Activated effector memory CD4-positive, alpha-beta T cell treated with Interleukin-2 at 50 U/mL for 16 hours (primary cell): ENCODE data around the gene PTPDC1.

ENCODE experiments used
- DNase-seq: peaks from one replicate; pipeline ENCODE4 v3.0.0-alpha.2; 2020

The PTPDC1 gene

DNA sequence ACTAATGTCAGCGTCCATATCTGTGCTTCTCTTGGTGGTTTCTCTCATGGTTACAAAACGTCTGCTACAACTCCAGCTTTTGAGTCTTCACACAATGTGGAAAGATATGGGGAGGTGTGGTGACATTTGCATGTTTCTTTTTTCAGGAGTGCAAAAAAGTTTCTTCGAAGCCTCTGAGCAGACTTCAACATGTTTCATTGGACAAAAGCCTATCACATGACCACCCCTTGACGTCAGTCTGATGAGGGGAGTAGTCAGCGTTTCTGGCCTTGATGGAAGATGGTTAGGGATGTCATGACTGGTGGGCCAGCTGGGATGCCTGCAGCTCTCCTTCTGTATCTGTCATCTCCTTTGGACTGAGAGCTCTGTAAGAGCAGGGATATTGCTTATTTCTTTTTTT is 61.4 kb downstream of the PTPDC1 start:
- no peak for DNase-seq

DNA sequence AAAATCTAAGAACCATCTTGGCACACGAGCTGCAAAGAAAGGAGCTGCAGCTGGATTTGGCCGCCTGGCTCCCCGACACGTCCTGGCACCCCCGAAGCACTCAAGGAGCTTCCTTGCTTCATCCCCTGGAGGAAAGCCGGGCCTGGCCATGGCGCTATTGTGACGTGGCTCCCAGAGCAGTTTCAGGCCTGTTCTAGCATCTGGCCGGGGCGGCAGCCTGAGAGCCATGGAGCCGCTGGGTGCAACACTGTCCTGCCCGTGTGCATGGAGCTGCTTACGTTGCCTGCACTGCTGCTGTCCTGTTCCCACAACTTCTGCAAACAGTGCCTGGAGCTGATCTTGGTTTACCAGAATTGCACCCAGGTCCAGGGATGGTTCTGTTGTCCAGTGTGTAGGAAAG is 63.5 kb downstream of the PTPDC1 start:
- DNase-seq = no peak

- DNase-seq = no peak
Measured at GRCh38 chr9:94148419-94148818, 64.2 kb downstream of the PTPDC1 start.

- DNase-seq = no peak
Measured at GRCh38 chr9:94149696-94150095, 65.4 kb downstream of the PTPDC1 start.

DNA sequence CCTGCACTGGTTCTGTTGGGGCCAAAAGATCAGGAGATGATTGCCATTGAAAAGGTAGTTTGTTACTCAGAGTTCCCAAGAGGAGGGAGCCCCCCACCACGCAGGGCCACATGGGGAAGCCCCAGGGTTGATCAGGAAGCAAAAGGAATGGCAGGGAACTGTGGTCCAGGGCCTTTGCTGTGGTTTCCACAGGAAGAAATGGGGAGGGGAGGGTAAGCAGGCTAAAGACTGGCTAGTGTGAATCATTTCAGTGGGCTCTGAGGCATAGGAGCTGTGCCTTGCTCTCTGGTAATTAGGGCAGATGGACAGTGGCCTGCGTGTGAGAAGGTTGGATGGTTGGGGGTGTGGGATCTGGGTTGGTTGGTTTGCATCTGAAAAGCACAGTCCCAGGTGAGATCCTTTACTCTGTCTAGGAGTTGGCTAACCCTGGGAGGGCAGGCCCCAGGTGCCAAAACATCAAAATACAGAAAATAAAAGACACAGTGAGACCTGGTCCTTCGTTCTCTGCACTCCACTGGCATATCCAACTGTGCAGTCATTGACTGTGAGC is 66.1 kb downstream of the PTPDC1 start:
- no peak for DNase-seq

- no peak for DNase-seq
Measured at GRCh38 chr9:94150890-94151650, 66.8 kb downstream of the PTPDC1 start.

DNA sequence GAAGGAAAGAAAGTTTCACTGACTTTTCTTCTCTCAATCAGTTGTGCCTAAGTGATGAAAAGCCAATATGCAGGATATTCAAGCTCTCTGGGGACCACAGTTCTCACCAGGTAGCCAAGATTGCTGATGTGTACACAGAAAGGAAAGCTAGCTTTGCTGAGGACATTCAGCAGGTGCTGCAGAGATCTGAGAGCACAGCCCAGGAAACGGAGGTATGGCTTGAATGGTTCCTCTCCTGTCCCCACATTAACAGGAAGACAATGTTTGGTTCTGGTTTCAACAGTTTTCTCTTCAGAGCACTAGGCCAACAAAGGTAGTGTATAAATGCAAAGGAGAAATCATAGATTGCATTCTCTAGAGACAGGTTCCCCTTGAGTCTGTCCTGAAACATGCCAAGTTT is 69.6 kb downstream of the PTPDC1 start:
- DNase-seq = no peak

GRCh38 chr9:94156348-94157049 is 72.2 kb downstream of the PTPDC1 start:
- no peak for DNase-seq

DNA sequence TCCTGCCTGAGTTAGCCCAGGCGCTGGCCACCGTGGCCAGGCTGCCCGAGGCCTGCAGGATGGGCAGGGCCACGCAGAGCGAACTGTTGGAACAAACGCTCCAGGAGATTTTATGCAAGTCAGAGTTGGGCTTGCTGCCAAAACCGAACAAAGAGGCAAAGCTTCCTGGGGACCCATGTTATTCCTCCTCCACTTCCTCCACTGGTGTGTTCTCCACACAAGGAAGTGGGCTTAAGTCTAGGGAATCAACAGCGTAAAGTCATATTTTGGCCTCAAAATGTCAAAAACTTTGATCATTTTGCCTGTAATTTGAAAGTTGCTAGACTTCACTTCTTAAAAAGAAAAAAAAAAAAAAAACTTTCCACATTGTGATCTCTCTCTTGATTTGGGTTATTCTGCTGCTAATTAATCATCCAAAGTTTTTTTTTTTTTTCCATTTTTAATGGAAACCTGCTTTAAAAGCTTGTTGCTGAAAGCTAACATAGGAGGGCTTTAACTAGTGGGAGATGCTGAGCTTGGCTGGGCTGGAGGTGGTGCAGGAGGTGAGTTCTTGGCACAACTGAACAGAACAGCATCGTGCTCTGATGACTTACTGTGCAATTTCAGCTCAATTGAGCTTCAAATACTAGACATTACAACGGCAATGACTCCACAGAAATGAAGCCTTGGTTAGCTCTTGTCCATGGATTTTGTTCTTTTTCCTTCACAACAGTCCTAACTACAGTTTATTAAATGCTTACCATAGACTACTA is 73.0 kb downstream of the PTPDC1 start:
- no peak for DNase-seq
